Progenitor cell of endocrine pancreas (in vitro differentiated cells): Measurements from ENCODE around the gene PON2. TPM values are rescaled to one million over a fixed set of nuclear protein-coding genes. Genes with fewer than 3 reads are reported as not detected.

Source experiments
- DNase-seq: peaks from one replicate; pipeline ENCODE4 v3.0.0; 2021; ENCODE audit warnings: low spot score; ENCODE audit not compliant: unreplicated experiment
- H3K27ac Mint-ChIP-seq: 2 replicates; pipeline ENCODE4 v1.8.0; 2021; ENCODE audit warnings: mild to moderate bottlenecking, moderate library complexity, mixed read lengths
- H3K27me3 Mint-ChIP-seq: 2 replicates; pipeline ENCODE4 v1.8.0; 2021; ENCODE audit warnings: mixed read lengths
- H3K36me3 Mint-ChIP-seq: 2 replicates; pipeline ENCODE4 v1.8.0; 2022; ENCODE audit warnings: mixed read lengths; ENCODE audit not compliant: insufficient read depth
- H3K4me1 Mint-ChIP-seq: 2 replicates; pipeline ENCODE4 v1.8.0; 2021; ENCODE audit warnings: low read depth, mixed read lengths
- H3K4me3 Mint-ChIP-seq: 2 replicates; pipeline ENCODE4 v1.8.0; 2021; ENCODE audit warnings: low read depth, mild to moderate bottlenecking, moderate library complexity, mixed read lengths
- H3K9me3 Mint-ChIP-seq: 2 replicates; pipeline ENCODE4 v1.8.0; 2021; ENCODE audit warnings: low read depth, mixed read lengths
- total RNA-seq: library from RNA; stranded (reverse); gene quantifications from 2 replicates; pipeline ENCODE4 v1.2.1, GENCODE V29; 2021
- TF ChIP-seq, protein P1 (sequence below): fragments of 200-600 bp; sonication (generic); IDR thresholded peaks from one replicate; pipeline ENCODE4 v1.5.0; 2021; ENCODE audit warnings: antibody characterized with exemption, mild to moderate bottlenecking; ENCODE audit not compliant: unreplicated experiment

PON2 gene
- total RNA-seq, 1 donor from 2014 or later: 145 TPM

DNA sequence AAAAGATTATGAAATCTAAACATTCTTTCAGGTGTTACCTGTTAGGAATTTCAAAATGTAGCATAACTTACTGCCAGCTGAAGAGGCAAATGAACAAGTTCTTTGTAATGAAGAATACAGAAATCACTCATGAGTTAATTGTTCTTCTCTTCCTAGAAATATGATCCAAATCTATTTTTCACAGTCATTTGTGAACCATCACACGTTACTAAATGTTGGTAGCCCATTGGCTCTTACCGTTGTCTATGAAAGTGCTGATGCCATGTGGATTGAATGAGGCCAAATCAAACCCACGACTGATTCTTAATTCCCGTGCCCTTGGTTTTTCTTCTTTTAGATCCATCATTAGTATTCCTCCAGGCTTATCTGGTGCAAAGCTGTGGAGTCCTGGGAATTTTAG lies 22.8 kb downstream of the PON2 start:
- DNase-seq: no peak
- peaks cover 22% of the 10 kb centered on the region for H3K4me1 Mint-ChIP-seq
- H3K27me3 Mint-ChIP-seq: no peaks in the 10 kb centered on the region
- H3K9me3 Mint-ChIP-seq: no peaks in the 10 kb centered on the region
- no peak overlapping the region for H3K4me3 Mint-ChIP-seq
- peaks cover 27% of the 10 kb centered on the region for H3K36me3 Mint-ChIP-seq
- TF ChIP-seq, protein P1, sequence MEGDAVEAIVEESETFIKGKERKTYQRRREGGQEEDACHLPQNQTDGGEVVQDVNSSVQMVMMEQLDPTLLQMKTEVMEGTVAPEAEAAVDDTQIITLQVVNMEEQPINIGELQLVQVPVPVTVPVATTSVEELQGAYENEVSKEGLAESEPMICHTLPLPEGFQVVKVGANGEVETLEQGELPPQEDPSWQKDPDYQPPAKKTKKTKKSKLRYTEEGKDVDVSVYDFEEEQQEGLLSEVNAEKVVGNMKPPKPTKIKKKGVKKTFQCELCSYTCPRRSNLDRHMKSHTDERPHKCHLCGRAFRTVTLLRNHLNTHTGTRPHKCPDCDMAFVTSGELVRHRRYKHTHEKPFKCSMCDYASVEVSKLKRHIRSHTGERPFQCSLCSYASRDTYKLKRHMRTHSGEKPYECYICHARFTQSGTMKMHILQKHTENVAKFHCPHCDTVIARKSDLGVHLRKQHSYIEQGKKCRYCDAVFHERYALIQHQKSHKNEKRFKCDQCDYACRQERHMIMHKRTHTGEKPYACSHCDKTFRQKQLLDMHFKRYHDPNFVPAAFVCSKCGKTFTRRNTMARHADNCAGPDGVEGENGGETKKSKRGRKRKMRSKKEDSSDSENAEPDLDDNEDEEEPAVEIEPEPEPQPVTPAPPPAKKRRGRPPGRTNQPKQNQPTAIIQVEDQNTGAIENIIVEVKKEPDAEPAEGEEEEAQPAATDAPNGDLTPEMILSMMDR: no peak
- no peak overlapping the region for H3K27ac Mint-ChIP-seq

DNA sequence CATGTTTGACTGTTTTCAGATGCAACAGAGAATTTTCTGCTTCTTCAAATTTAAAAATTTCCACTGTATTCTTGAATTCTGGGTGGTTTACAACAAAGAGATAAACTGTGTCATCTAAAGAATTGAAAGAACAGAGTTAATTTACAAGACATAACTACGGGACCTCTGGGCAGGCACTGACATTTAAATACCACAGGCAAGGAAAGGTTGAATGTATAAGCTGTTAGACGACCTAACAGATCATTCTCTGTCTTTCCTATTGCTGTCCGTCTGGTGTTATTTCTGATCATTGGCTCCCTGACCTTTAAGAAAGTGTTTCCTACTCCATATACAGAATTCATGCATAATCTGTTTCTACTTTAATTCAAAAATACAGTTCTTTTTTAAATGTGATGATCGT lies 23.2 kb downstream of the PON2 start:
- Mint-ChIP-seq H3K27ac (no peak overlapping the region), H3K9me3 (no peaks in the 10 kb centered on the region), H3K36me3 (peaks cover 27% of the 10 kb centered on the region), H3K4me3 (no peak overlapping the region), H3K4me1 (peaks cover 18% of the 10 kb centered on the region), H3K27me3 (no peaks in the 10 kb centered on the region)
- TF ChIP-seq, protein P1: no peak
- DNase-seq: no peak

DNA sequence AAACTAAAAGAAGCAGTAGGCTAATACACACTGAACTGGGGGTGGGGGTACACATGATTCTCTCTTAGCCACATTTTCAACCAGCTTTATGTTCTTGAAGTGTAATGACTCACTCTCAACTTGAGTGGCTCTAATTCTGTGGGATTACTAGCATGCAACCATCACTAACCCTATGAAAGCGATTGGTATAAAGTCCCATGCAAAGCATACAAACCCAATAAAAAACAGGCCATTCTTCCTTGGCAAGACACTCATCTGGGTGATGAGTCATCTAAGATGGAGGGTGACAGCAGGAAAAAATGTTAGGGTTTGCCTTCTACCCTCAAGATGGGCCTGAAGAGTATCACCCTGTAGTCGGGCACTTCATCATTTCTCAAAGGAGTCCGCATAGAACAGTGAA lies 23.8 kb downstream of the PON2 start:
- no peak overlapping the region for H3K4me3 Mint-ChIP-seq

DNA sequence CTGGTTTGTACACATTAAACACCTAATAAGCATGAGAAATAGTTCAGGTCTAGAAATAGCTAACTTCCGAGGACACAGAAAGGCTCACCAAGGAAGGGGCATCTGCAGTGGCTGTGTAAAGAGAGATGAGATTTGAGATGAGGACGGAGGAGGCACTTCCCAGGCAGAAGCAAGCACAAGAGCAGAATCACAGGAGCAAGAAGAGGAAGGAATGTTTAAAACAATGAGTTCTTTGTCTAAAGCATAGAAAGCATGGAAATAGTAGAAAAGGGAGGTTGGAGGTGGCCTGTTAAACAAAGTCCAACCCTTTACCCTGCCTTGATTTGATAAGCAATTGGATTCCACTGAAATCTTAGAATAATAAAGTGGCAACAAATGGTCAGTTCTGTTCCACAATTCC lies 27.1 kb downstream of the PON2 start:
- no peak overlapping the region for H3K4me3 Mint-ChIP-seq
- no peaks in the 10 kb centered on the region for H3K27me3 Mint-ChIP-seq
- H3K36me3 Mint-ChIP-seq: peaks cover 21% of the 10 kb centered on the region
- peaks cover 11% of the 10 kb centered on the region for H3K4me1 Mint-ChIP-seq
- TF ChIP-seq, protein P1: no peak
- H3K27ac Mint-ChIP-seq: peak overlapping the region; percentile 46
- H3K9me3 Mint-ChIP-seq: no peaks in the 10 kb centered on the region
- no peak for DNase-seq

More for the DNA sequence above, 23.8 kb downstream of the PON2 start:
- Mint-ChIP-seq H3K4me1 (peaks cover 14% of the 10 kb centered on the region), H3K36me3 (peaks cover 29% of the 10 kb centered on the region), H3K27ac (no peak overlapping the region), H3K27me3 (no peaks in the 10 kb centered on the region), H3K9me3 (no peaks in the 10 kb centered on the region)
- TF ChIP-seq, protein P1: no peak
- DNase-seq: no peak

DNA sequence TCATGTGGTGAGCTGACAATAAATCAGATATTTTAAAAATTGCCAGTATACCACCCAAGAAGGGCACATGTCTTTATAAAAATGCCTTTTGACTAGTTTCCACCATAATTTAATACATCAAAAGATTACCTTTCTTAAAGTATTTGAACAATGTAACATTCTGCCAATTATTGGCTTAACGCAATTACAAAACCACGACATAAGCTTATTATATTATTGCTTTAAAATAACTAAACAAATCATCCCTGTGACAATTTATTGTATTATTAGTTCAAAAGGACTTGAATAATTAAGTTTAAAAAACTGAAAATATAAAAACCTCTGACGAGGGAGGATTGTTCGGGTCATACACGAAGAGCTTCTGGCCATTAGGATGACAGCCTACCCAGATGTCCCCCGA lies 29.0 kb downstream of the PON2 start:
- Mint-ChIP-seq H3K27ac (no peak overlapping the region), H3K4me1 (peaks cover 11% of the 10 kb centered on the region), H3K36me3 (peaks cover 16% of the 10 kb centered on the region), H3K9me3 (no peaks in the 10 kb centered on the region), H3K4me3 (no peak overlapping the region), H3K27me3 (no peaks in the 10 kb centered on the region)
- TF ChIP-seq, protein P1: no peak
- DNase-seq: no peak
